MM.1S (cell line): Measurements from ENCODE around the gene AQP3.

Source experiments
- CTCF ChIP-seq: fragments of 300-600 bp; sonication (generic); IDR thresholded peaks from 2 replicates; pipeline ENCODE4 v1.5.1; 2016; ENCODE audit warnings: antibody characterized with exemption, low read length, mixed read lengths
- EZH2 ChIP-seq: fragments of 300-600 bp; sonication (generic); optimal IDR thresholded peaks from 2 replicates; pipeline ENCODE3; 2017; ENCODE audit warnings: low read depth, mild to moderate bottlenecking, antibody characterized with exemption, low read length, mixed read lengths
- EZH2phosphoT487 ChIP-seq: fragments of 300-600 bp; sonication (generic); IDR thresholded peaks from 2 replicates; pipeline ENCODE4 v1.6.1; 2018; ENCODE audit warnings: antibody characterized with exemption, low read length

- no peak for TF ChIP-seq CTCF
- no peak for TF ChIP-seq EZH2
- no peak for TF ChIP-seq EZH2phosphoT487
These were observed 16.7 kb upstream of the AQP3 start for GRCh38 chr9:33464045-33464636.
